Activated T-cell treated with anti-CD3 and anti-CD28 coated beads, Interleukin-2, amount 50 U/mL, for 4 hours (primary cell): ENCODE data around the gene KCNK1. TPM values are rescaled to one million over a fixed set of nuclear protein-coding genes. Genes with fewer than 3 reads are reported as not detected.
"Not testable (repeated sequence)": the region's sequence is repeated elsewhere in the genome, so short reads cannot be mapped to it uniquely, and the experiment has no call there.

Experiments
- ATAC-seq, 2 donors: fragments of 200-7000 bp; cut with Tn5 transposase; one replicate each; pipeline ENCODE4 v1.10.0; 2021
- DNase-seq: peaks from one replicate; pipeline ENCODE4 v3.0.0-alpha.2; 2020
- H3K27me3 Mint-ChIP-seq: one replicate; pipeline ENCODE4 v1.8.0; 2021; ENCODE audit warnings: low read depth, mixed read lengths
- H3K36me3 Mint-ChIP-seq: one replicate; pipeline ENCODE4 v1.8.0; 2022; ENCODE audit warnings: mixed read lengths; ENCODE audit not compliant: insufficient read depth
- H3K4me1 Mint-ChIP-seq: one replicate; pipeline ENCODE4 v1.8.0; 2021; ENCODE audit warnings: low read depth, mixed read lengths
- H3K4me3 Mint-ChIP-seq: one replicate; pipeline ENCODE4 v1.8.0; 2021; ENCODE audit warnings: mild to moderate bottlenecking, moderate library complexity, mixed read lengths
- H3K9me3 Mint-ChIP-seq: one replicate; pipeline ENCODE4 v1.8.0; 2021; ENCODE audit warnings: mixed read lengths
- total RNA-seq, 3 donors: library from RNA; stranded (reverse); gene quantifications; one replicate each; pipeline ENCODE4 v1.2.1, GENCODE V29; 2021

Gene KCNK1
- total RNA-seq, 3 donors from 2014 or later: 1.2 to 5.2 (median 3.1) TPM

DNA sequence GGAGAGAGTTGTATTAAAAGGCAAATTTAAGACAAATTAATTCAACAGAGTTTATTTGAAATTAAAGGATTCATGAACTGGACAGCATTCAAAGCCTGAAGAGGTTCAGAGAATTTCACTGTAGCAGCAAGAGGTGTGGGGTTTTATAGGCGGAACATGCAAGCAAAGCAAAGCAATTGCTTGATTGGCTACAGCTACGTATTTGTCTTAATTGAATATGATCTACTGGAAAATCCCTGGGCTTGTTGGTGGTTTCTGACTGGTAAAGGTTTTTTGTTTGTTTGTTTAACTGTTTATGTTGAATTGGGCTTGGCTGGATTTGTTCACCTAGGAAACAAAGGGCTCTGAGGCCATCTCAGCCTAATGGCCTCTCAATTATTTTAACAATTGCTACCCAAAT lies 61.5 kb downstream of the KCNK1 start:
- no peak for ATAC-seq
- no peaks in the 10 kb centered on the region for H3K9me3 Mint-ChIP-seq
- peaks cover 18% of the 10 kb centered on the region for H3K27me3 Mint-ChIP-seq
- no peaks in the 10 kb centered on the region for H3K36me3 Mint-ChIP-seq
- no peaks in the 10 kb centered on the region for H3K4me1 Mint-ChIP-seq
- DNase-seq: no peak
- no peak overlapping the region for H3K4me3 Mint-ChIP-seq

DNA sequence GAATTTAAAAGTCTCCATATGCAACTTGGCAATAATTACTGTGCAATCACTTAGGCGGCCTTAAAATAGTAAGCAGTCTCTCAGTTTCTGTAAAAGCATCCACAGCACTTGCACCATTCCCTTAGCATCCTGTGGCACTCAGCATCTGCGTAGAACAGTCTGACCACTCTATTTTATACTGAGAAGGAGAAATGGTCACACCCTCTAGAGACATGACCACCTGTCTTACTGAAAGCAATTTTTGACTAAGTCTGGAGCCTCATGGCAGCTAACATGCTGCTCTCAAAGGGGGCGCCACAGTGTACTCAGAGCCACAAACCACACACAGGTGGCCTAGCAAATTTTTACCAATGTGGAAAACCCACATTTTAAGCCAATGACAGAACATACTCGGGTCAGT lies 62.0 kb downstream of the KCNK1 start:
- Mint-ChIP-seq H3K36me3 (no peaks in the 10 kb centered on the region), H3K4me1 (no peaks in the 10 kb centered on the region), H3K9me3 (no peaks in the 10 kb centered on the region), H3K4me3 (no peak overlapping the region), H3K27me3 (peaks cover 17% of the 10 kb centered on the region)
- no peak for ATAC-seq
- no peak for DNase-seq

DNA sequence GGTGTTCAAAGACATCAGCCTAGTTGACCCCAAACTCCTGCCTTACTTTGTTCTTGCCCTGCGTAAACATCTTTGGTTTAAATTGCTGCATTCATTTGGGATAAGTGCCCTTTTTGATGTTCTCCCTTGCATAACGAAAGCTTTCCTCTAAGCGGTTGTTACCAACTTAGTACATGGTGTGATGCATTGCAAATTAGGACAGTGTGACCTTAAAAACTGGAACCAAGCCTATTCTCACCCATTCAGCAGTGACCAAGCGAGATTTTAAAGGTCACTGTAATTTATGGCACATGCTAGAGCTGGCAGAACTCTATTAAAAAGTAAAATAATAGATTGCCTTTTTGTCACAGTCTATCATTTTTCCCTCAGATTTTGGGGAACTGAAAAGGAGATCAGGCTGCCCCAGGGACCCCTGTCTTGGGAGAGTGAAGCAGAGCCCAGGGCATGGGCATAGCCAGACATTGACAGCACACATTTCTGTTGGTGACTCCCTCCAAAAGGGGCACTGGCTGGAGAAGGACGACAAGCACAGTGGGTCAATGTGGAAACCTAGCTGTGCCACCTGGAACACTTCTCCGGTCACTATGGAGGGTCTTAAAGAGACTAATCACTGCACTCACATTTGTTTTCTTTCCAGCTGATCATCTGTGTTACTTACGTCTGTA lies 63.9 kb downstream of the KCNK1 start:
- DNase-seq (no peak), ATAC-seq (no peak)
- Mint-ChIP-seq H3K9me3 (no peaks in the 10 kb centered on the region), H3K27me3 (peaks cover 13% of the 10 kb centered on the region), H3K4me3 (no peak overlapping the region), H3K36me3 (no peaks in the 10 kb centered on the region), H3K4me1 (no peaks in the 10 kb centered on the region)

DNA sequence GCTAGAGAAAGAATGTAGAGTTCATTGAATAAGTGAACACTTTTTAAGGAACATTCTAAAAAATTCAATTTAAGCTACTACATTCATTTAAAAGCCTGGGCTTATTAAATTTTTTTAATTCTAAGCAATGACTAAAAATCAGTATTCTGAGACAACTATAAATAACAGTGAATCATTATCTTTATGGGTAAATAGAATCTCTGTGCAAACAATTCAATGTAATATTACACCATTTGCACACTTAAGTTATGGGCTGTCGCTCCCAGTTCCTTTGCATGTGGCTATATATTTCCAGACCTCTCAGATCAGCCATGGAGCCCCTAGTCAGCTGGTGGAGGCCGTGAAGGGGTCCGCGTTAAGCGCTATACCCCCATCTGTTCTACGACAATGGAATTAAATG lies 65.1 kb downstream of the KCNK1 start:
- no peak for ATAC-seq
- Mint-ChIP-seq H3K36me3 (no peaks in the 10 kb centered on the region), H3K9me3 (no peaks in the 10 kb centered on the region), H3K27me3 (peaks cover 5% of the 10 kb centered on the region), H3K4me3 (no peak overlapping the region), H3K4me1 (no peaks in the 10 kb centered on the region)
- DNase-seq: no peak

DNA sequence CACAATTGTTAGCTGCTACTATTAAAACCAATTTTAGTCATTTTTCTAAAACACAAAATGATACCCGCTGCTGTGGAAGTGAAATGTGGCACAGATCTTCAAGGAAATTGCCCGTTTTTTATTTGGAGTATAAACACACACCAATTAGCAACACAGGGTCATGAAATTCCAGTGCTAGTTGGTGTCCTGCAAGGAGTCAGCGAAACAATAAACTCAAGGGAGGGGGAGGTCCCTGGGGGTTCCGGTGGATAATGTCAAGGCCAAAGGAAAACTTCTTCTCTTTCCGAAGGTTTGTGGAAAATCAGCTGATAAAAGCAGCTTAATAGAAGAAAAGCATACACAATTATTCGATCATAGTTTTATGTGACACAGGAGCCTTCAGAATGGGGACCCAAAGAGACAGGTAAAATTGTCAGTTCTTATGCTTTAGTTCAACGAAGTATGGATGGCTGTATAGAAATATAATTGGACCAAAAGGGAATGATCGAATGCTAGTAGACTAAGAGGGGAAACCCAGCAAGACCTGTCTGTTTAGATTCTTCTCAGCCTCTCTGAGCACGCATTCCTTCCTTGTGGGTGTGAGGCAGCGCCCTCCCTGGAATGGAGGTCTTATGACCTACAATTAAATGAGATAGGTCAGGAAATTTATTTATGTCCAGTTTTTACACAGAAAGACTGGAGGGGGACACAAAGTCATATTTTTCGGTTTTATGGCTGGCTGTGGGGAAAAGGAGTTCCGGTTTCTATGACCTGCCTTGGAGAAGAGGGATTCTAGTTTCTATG lies 65.9 kb downstream of the KCNK1 start:
- H3K27me3 Mint-ChIP-seq: peaks cover 5% of the 10 kb centered on the region
- no peaks in the 10 kb centered on the region for H3K4me1 Mint-ChIP-seq
- no peak for DNase-seq
- H3K9me3 Mint-ChIP-seq: no peaks in the 10 kb centered on the region
- no peaks in the 10 kb centered on the region for H3K36me3 Mint-ChIP-seq
- no peak for ATAC-seq
- no peak overlapping the region for H3K4me3 Mint-ChIP-seq

DNA sequence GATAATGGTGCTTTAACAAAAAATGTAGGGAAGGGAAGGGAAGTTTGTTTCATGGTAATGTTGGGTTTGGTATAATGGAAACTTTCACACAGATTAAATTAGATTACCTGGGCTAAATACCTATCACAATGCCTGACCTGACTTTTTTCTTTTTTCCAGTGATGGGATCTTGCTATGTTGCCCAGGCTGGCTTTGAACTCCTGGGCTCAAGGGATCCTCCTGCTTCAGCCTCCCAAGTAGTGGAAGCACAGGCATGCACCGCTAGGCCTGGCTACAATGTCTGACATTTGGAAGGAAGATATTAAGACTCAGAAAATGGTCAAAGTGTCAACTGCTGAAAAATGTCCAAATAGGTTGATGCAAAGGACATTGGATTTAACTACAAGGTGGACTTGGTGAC lies 67.4 kb downstream of the KCNK1 start:
- Mint-ChIP-seq H3K36me3 (no peaks in the 10 kb centered on the region), H3K4me1 (no peaks in the 10 kb centered on the region), H3K4me3 (no peak overlapping the region), H3K9me3 (no peaks in the 10 kb centered on the region), H3K27me3 (peaks cover 7% of the 10 kb centered on the region)
- ATAC-seq (no peak), DNase-seq (no peak)

DNA sequence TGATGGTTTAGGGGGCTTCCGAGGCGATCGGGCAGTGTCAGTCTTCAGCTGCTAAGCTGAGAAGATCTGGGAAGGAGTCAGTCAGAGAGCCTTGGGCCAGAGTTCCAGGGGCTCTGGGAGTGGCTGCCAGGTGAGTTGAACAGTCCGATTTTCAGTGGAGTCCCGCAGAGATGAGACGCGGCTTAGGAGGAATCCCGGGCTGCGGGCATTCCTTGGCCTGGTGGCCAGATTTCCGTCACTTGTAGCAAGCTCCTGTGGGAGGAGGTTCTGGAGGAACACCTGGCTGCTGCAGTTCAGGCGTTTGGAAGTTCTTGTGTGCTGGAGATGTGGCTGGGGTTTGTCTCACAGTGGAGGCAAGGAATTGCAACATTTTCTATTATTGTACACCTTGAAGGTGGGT lies 72.7 kb downstream of the KCNK1 start:
- H3K27me3 Mint-ChIP-seq, H3K4me3 Mint-ChIP-seq, H3K9me3 Mint-ChIP-seq, H3K36me3 Mint-ChIP-seq, DNase-seq, H3K4me1 Mint-ChIP-seq, ATAC-seq: not testable (repeated sequence)

DNA sequence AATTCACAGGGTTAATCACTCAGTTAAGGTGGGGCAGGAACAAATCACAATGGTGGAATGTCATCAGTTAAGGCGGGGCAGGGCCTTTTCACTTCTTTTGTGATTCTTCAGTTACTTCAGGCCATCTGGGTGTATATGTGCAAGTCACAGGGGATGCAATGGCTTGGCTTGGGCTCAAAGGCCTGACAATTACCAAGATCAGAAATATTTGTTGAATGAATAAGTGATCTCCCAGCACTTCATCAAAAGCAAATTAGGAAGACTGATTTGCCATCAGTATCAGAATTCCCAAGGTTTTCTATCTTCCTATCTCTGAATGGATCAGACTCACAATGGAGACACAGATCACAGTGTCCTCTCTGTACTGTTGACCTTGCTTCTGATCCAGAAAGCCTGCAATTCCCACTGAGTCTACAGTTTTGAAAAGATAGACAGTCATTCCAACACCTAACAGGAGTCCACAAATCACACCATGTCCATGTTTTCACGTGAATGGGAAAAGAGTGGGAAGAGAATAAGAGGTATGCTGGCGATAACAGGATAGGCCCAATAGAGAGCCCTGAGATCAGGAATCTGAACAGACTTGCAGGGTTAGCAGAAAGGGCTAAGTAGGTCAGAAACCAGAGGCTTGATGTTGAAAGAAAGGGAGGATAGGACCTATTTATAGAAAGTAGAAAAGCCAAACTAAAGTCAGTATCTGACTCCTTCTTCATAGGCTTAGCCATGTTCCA lies 75.3 kb downstream of the KCNK1 start:
- Mint-ChIP-seq H3K4me3 (no peak overlapping the region), H3K36me3 (no peaks in the 10 kb centered on the region), H3K9me3 (no peaks in the 10 kb centered on the region), H3K4me1 (no peaks in the 10 kb centered on the region), H3K27me3 (peaks cover 13% of the 10 kb centered on the region)
- no peak for ATAC-seq
- no peak for DNase-seq

DNA sequence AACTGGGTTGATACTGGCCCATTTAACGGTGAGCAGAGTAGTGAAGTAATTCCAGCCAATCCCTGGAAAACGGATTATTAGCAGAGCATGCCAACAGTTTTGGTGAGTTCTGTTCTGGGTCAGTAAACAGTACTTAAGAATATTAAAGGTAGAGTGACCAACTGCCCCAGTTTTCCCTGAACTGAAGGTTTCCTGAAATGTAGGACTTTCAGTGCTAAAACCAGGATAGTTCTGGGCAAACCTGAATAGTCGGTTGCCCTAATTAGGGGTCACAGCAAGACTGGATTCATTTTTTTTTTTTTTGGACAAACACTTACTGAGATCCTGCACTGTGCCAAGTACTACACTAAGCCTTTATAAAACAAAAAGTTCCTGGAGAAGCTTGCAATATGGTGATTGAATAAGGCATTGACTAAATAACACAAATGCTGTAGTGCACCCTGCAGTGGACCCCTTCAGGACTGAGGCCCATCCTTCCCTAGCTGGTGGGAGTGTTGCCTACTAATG lies 75.9 kb downstream of the KCNK1 start:
- no peak for DNase-seq
- Mint-ChIP-seq H3K36me3 (no peaks in the 10 kb centered on the region), H3K4me1 (no peaks in the 10 kb centered on the region), H3K27me3 (peaks cover 13% of the 10 kb centered on the region), H3K4me3 (no peak overlapping the region), H3K9me3 (no peaks in the 10 kb centered on the region)
- ATAC-seq: no peak

DNA sequence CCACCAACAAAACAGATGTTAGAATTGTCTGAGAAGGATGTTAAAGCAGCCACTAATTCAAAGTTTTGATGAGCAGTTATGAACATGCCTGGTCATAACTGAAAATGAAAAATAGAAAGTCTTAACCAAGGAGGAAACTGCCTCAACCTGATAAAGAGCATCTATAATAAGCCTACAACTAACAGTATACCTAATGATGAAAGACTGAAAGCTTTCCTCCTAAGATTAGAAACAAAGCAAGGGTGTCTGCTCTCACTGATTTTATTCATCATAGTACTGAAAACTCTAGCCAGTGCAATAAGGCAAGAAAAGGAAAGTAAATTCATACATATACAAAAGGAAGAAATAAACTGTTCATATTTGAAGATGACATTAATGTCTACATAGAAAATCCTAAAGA lies 82.0 kb downstream of the KCNK1 start:
- no peaks in the 10 kb centered on the region for H3K36me3 Mint-ChIP-seq

DNA sequence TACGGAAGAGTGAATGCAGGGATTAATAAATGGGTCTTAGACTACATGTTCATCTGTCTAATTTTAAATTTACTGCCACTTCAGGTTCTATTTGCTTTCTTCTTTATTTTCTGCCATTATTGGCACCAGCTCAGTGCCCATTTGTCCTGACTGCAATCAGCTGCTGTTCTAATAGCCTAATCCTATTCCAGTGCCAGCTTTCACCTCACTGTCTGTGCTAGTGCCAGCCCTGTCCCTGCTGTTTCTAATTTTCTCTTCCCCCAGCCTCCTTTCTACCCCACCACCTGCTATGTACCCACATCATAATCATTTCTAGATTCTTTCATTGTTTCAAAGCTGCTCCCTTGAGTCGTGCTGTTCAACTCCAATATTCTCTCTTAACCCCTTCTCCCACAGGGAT lies 86.4 kb downstream of the KCNK1 start:
- Mint-ChIP-seq H3K27me3 (peaks cover 27% of the 10 kb centered on the region), H3K4me3 (no peak overlapping the region), H3K4me1 (no peaks in the 10 kb centered on the region), H3K36me3 (no peaks in the 10 kb centered on the region), H3K9me3 (peaks cover 5% of the 10 kb centered on the region)
- ATAC-seq (no peak), DNase-seq (no peak)

More for the DNA sequence above, 82.0 kb downstream of the KCNK1 start:
- no peak for DNase-seq
- H3K9me3 Mint-ChIP-seq: peaks cover 5% of the 10 kb centered on the region
- H3K4me1 Mint-ChIP-seq: no peaks in the 10 kb centered on the region
- H3K4me3 Mint-ChIP-seq: no peak overlapping the region
- ATAC-seq: no peak
- peaks cover 21% of the 10 kb centered on the region for H3K27me3 Mint-ChIP-seq

DNA sequence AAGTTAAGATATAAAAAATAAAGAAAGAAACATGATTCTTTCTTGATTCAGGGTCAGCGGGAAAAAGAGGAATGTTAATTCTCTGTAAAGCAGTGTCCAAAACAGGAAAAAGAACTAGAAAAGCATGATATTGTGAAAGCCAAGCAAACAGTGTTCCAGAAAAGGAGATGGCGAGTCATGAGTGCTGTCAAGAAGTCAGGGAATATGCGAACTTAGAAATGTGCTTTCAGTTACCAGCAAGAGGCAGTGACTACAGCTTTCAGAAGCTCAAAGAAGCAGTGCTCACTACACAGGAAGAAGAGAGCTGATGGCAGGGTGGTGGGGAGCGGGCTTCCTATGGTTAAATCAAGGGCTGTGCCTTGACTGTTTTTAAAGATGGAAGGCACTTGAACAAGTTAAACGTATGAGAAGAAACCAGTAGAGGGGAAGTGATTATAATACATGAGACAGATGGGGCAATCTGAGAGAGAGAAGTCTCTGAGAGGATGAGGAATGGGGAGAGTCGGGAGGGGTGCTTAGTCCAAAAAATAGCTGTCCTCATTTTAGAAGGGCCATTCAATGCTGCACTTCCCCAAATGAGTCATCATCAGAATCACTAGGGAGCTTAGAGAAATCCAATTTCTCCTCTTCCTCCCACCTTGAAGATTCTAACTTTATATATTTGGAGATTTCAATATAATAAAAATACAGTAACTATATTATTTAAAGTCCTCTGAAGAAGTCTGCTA lies 90.4 kb downstream of the KCNK1 start:
- H3K4me1 Mint-ChIP-seq: no peaks in the 10 kb centered on the region
- H3K9me3 Mint-ChIP-seq: peaks cover 4% of the 10 kb centered on the region
- H3K27me3 Mint-ChIP-seq: peaks cover 13% of the 10 kb centered on the region
- H3K36me3 Mint-ChIP-seq: no peaks in the 10 kb centered on the region
- H3K4me3 Mint-ChIP-seq: no peak overlapping the region
- no peak for ATAC-seq
- DNase-seq: no peak

DNA sequence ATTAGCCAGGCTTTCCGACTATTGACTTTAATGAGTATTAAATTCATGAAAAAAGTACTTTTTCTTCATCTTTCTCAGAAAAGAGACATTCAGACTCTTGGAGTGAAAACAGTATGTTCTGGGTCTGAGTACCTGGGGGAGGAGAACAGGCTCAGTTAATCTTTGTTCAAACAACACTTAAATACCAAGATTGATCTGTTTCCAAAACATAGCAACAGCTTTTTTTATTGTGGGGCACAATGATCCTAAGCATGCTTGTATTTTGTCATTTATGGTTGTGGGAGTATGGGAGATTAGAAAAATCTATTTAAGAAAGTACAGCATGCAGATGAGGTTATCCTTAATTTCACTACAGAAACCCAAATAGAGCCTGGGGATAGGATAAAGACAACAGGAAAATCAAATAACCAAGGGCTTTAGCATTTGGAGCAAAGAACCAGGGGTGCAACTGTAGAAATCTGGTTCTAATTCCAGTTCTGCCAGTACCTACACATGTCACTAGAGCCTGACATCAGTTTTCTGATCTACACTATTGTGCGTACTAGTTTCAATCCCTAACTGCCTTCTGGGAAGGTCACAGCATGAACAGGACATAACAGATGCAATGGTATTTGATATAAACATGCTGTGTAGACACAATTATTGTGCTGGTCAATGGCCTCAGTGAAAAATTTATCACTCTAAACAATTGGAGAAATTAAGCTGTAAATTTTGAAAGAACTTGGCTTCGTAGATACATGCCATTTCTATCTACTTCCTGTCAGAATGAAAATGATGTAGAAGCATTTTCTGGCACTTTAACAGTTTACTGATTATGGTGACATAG lies 91.2 kb downstream of the KCNK1 start:
- H3K36me3 Mint-ChIP-seq: no peaks in the 10 kb centered on the region
- H3K4me1 Mint-ChIP-seq: no peaks in the 10 kb centered on the region
- H3K4me3 Mint-ChIP-seq: no peak overlapping the region
- DNase-seq: no peak
- peaks cover 13% of the 10 kb centered on the region for H3K27me3 Mint-ChIP-seq
- ATAC-seq: no peak
- H3K9me3 Mint-ChIP-seq: peaks cover 4% of the 10 kb centered on the region
